Activated B cell treated with CpG ODN at 0.5 μM for 24 hours (primary cell): ENCODE data around the gene IFI27L1. TPM values are rescaled to one million over a fixed set of nuclear protein-coding genes. Genes with fewer than 3 reads are reported as not detected.

Experiments used
- ATAC-seq: fragments of 200-7000 bp; cut with Tn5 transposase; one replicate; pipeline ENCODE4 v1.10.0; 2021; ENCODE audit warnings: low read depth, mild to moderate bottlenecking, moderate library complexity
- CTCF ChIA-PET: fragments of 350-600 bp; sonication (Branson Sonifier 250); formaldehyde crosslinking; loops from one replicate; lab custom pipeline; 2021; ENCODE audit warnings: antibody characterized with exemption; lab: Charles Lee
- POLR2A ChIA-PET: fragments of 350-600 bp; sonication (Branson Sonifier 250); formaldehyde crosslinking; loops from one replicate; lab custom pipeline; 2021; ENCODE audit warnings: antibody characterized with exemption; lab: Charles Lee
- DNase-seq: peaks from one replicate; pipeline ENCODE4 v3.0.0; 2022
- H3K27ac Mint-ChIP-seq: one replicate; pipeline ENCODE4 v1.8.0; 2020; ENCODE audit warnings: mixed read lengths
- H3K27me3 Mint-ChIP-seq: one replicate; pipeline ENCODE4 v1.8.0; 2021; ENCODE audit warnings: mixed read lengths
- H3K36me3 Mint-ChIP-seq: one replicate; pipeline ENCODE4 v1.8.0; 2021; ENCODE audit warnings: low read depth, mixed read lengths
- H3K4me1 Mint-ChIP-seq: one replicate; pipeline ENCODE4 v1.8.0; 2021; ENCODE audit warnings: mixed read lengths
- H3K4me3 Mint-ChIP-seq: one replicate; pipeline ENCODE4 v1.8.0; 2020; ENCODE audit warnings: mild to moderate bottlenecking, mixed read lengths
- H3K9me3 Mint-ChIP-seq: one replicate; pipeline ENCODE4 v1.8.0; 2020; ENCODE audit warnings: mixed read lengths
- CTCF ChIP-seq: fragments of 200-600 bp; IDR thresholded peaks from one replicate; pipeline ENCODE4 v1.8.0; 2022; ENCODE audit warnings: antibody characterized with exemption, mild to moderate bottlenecking
- intact Hi-C: fragments of 100-400 bp; cut with micrococcal nuclease; formaldehyde crosslinking; loops from one replicate; pipeline ENCODE4 v1.15.1; 2024
- total RNA-seq: library from RNA; stranded (reverse); gene quantifications from 2 replicates; pipeline ENCODE4 v1.2.3, GENCODE V29; 2022

IFI27L1 gene
- total RNA-seq, 1 donor from 2014 or later, result 9.2 TPM

DNA sequence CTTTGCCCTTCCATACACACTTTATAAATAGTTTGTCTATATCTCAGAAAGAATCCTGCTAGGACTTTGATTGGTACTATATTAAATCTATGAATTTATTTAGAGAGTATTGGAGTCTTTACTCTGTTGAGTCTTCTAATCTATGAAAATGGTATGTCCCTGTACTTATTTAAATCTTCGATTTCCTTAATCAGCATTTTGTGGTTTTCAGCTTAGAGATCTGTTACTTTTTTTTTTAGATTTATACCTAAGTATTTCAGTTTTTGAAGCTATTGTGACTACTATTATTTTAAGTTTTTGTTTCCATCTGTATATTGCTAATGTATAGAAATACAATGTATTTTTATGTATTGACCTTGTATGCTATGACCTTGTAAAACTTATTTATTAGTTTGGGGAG is 61.7 kb downstream of the IFI27L1 start:
- H3K4me1 Mint-ChIP-seq, result no peaks in the 10 kb centered on the region
- H3K36me3 Mint-ChIP-seq, result no peaks in the 10 kb centered on the region
- no peak overlapping the region for H3K27ac Mint-ChIP-seq
- DNase-seq, result no peak
- intact Hi-C loops, result no loop called here
- H3K4me3 Mint-ChIP-seq, result no peak overlapping the region
- no peaks in the 10 kb centered on the region for H3K9me3 Mint-ChIP-seq
- H3K27me3 Mint-ChIP-seq, result peaks cover 8% of the 10 kb centered on the region
- no peak for TF ChIP-seq CTCF
- ChIA-PET POLR2A (interaction anchor here (0.7 kb wide), 1 partner anchor 9 kb away, joined by 4 read pairs; no protein-coding TSS in a partner anchor), CTCF (interaction anchor here (1.2 to 4.0 kb wide), 3 partner anchors 37 to 172 kb away, joined by 3 to 16 read pairs (median 4); no protein-coding TSS in a partner anchor)
- ATAC-seq, result no peak

DNA sequence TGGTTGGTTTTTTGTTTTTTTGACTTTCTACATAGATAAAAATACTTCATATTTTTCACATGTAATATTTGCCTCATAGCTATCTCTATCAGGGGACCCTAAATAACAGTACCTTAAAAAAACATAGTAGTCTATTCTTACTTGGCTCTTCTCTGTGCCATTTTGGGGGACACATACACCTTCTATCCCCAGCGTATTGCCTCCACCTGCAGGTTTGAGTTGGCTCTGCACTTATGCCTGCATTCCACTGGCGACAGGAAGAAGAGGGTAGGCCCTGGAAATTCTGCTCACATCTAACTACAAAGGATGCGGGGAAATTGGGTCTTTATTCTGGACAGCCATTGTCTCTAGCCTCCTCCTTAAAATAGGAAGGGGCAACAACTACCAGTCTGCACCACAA is 62.1 kb downstream of the IFI27L1 start:
- H3K9me3 Mint-ChIP-seq, result no peaks in the 10 kb centered on the region
- H3K4me1 Mint-ChIP-seq, result no peaks in the 10 kb centered on the region
- ATAC-seq, result no peak
- intact Hi-C loops, result no loop called here
- no peaks in the 10 kb centered on the region for H3K36me3 Mint-ChIP-seq
- ChIA-PET CTCF (interaction anchor here (1.2 to 4.0 kb wide), 3 partner anchors 37 to 173 kb away, joined by 3 to 16 read pairs (median 4); no protein-coding TSS in a partner anchor), POLR2A (no interaction called here)
- TF ChIP-seq CTCF, result no peak
- no peak for DNase-seq
- peaks cover 10% of the 10 kb centered on the region for H3K27me3 Mint-ChIP-seq
- no peak overlapping the region for H3K27ac Mint-ChIP-seq
- no peak overlapping the region for H3K4me3 Mint-ChIP-seq

DNA sequence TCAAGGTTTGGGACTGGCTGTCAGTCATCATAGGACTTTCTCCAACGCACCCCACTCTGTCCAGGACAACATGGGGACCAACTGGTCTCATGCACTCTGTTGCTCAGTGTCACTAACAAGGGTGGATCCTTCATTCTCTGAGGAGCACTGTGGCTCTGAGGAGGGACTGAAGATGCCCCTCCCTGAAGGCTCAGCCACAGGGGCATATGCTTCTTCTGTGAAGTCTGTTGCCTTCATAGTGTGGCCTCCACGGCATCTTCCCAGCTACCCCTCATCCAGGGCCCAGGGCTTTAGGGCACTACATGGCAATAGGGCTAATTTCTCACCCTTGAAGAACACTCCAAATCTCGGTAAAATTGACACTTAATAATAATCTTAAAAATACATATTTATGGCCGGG is 62.6 kb downstream of the IFI27L1 start:
- intact Hi-C loops, result no loop called here
- DNase-seq (no peak), ATAC-seq (no peak)
- H3K27me3 Mint-ChIP-seq, result peaks cover 12% of the 10 kb centered on the region
- ChIA-PET CTCF (interaction anchor here (1.4 kb wide), 1 partner anchor 173 kb away, joined by 3 read pairs; no protein-coding TSS in a partner anchor), POLR2A (no interaction called here)
- no peak overlapping the region for H3K4me3 Mint-ChIP-seq
- no peaks in the 10 kb centered on the region for H3K9me3 Mint-ChIP-seq
- no peak overlapping the region for H3K27ac Mint-ChIP-seq
- H3K36me3 Mint-ChIP-seq, result no peaks in the 10 kb centered on the region
- no peaks in the 10 kb centered on the region for H3K4me1 Mint-ChIP-seq
- TF ChIP-seq CTCF, result no peak

DNA sequence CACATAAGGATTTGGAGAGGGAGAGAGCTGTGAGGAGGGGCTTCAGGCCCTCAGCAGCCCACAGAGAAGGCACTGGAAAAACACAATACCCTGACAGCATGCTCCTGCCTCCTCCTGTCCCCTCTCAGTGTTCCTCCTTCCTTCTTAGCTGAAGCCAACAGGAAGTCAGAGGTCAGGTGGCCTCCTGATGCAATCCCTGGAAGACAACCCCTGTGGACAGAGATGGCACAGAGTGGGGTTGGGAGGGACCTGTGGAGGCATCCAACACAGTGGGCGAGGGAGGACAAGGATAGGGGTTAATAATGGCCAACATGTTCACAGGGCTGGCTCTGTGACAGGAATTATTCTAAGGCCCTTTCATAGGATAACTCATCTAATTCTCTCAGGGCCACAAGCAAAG is 63.7 kb downstream of the IFI27L1 start:
- Mint-ChIP-seq H3K4me1 (no peaks in the 10 kb centered on the region), H3K27me3 (peaks cover 18% of the 10 kb centered on the region), H3K36me3 (no peaks in the 10 kb centered on the region), H3K4me3 (no peak overlapping the region), H3K9me3 (no peaks in the 10 kb centered on the region), H3K27ac (no peak overlapping the region)
- DNase-seq (no peak), ATAC-seq (no peak)
- CTCF ChIA-PET, result no interaction called here
- TF ChIP-seq CTCF, result no peak
- intact Hi-C loops, result no loop called here
- POLR2A ChIA-PET, result no interaction called here

DNA sequence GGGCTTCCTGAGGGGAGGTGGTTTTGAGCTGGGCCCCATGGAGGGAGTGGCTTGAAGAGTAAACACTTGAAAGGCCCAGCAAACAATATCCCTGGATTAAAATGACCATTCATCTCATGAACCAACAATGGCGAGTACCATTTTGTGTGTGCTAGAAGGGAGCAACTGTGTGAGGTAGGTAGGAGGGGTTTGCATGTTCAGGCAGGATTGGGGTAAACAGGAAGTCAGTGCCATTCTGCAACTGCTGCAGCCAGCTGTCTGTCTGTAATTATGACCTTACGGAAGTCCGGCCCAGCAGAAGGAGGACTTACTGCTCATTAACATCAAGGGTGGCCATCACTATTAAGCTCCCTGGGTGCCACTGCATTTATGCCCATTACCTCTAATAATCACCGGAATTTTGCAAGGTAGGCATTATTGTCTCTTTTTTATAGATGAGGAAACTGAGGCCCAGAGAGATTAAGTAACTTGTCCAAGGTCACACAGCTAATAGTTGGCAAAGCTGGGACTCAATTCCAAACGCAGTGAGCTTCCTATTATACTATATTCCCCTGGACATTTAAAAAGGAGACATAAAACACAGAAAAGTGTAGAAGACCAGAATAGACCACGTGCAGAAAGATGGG is 64.9 kb downstream of the IFI27L1 start:
- ATAC-seq, result no peak
- H3K4me1 Mint-ChIP-seq, result no peaks in the 10 kb centered on the region
- H3K27ac Mint-ChIP-seq, result no peak overlapping the region
- no peaks in the 10 kb centered on the region for H3K9me3 Mint-ChIP-seq
- DNase-seq, result no peak
- no peak overlapping the region for H3K4me3 Mint-ChIP-seq
- no peaks in the 10 kb centered on the region for H3K36me3 Mint-ChIP-seq
- TF ChIP-seq CTCF, result no peak
- H3K27me3 Mint-ChIP-seq, result peaks cover 22% of the 10 kb centered on the region
- CTCF ChIA-PET, result interaction anchor here (1.7 kb wide), 1 partner anchor 9 kb away, joined by 5 read pairs; no protein-coding TSS in a partner anchor
- POLR2A ChIA-PET, result no interaction called here
- intact Hi-C loops, result no loop called here

Other genes starting within 250 kb of the IFI27L1 start
- not detected in 2 replicates for gene FAM181A, start 154.0 kb upstream of the IFI27L1 start, total RNA-seq
- 2.7 and 3.1 TPM in 2 replicates for gene ASB2, start 104.7 kb upstream of the IFI27L1 start, total RNA-seq
- gene CCDC197, start 84.0 kb upstream of the IFI27L1 start, total RNA-seq, result not detected in 2 replicates
- gene OTUB2, start 55.0 kb upstream of the IFI27L1 start, total RNA-seq, result 0.12 TPM in 1 of 2 replicates, not detected in the other
- gene DDX24, start 108 bp upstream of the IFI27L1 start, total RNA-seq, result 169 and 179 TPM in 2 replicates
- gene IFI27, start 29.4 kb downstream of the IFI27L1 start, total RNA-seq, result 0.64 TPM in 1 of 2 replicates, not detected in the other
- gene IFI27L2, start 48.3 kb downstream of the IFI27L1 start, total RNA-seq, result 37.0 and 37.3 TPM in 2 replicates
- 0.22 TPM in 1 of 2 replicates, not detected in the other for gene PPP4R4, start 93.0 kb downstream of the IFI27L1 start, total RNA-seq
- gene SERPINA10, start 212.0 kb downstream of the IFI27L1 start, total RNA-seq, result not detected in 2 replicates
- not detected in 2 replicates for gene SERPINA6, start 242.0 kb downstream of the IFI27L1 start, total RNA-seq